GM23248 (cell line): ENCODE data around the gene PRDM16.

Experiments used
- EZH2 ChIP-seq: fragments of 200-600 bp; sonication (generic); IDR thresholded peaks from 2 replicates; pipeline ENCODE4 v1.6.1; 2018; ENCODE audit warnings: antibody characterized with exemption, mild to moderate bottlenecking; ENCODE audit not compliant: insufficient read depth, poor library complexity, severe bottlenecking
- EZH2phosphoT487 ChIP-seq: fragments of 200-600 bp; sonication (generic); IDR thresholded peaks from 2 replicates; pipeline ENCODE4 v1.6.1; 2018; ENCODE audit warnings: antibody characterized with exemption, moderate library complexity, mild to moderate bottlenecking, low read depth; ENCODE audit not compliant: insufficient read depth

- no peak for TF ChIP-seq EZH2
- TF ChIP-seq EZH2phosphoT487, result no peak
These were observed 366.7 kb downstream of the PRDM16 start for GRCh38 chr1:3435666-3436065.
